ENCODE results near the gene PALB2. TPM values are rescaled to one million over a fixed set of nuclear protein-coding genes. Genes with fewer than 3 reads are reported as not detected.

Gene PALB2
- total RNA-seq, 1 experiment from 2014 or later, result 28.0 TPM

GRCh38 chr16:23595246-23595950 is 45.7 kb downstream of the PALB2 start:
- peak overlapping the region; percentile 58 for H3K27ac Mint-ChIP-seq (ENCODE audit: unreplicated experiment)
- H3K4me1 Mint-ChIP-seq (ENCODE audit: low read depth, unreplicated experiment), result peaks cover 9% of the 10 kb centered on the region
- no peak for TF ChIP-seq CTCF (IDR thresholded peaks at IDR 0.05; ENCODE audit: unreplicated experiment)
- H3K27me3 Mint-ChIP-seq (ENCODE audit: unreplicated experiment), result no peaks in the 10 kb centered on the region
- peak; percentile 3 for DNase-seq
- CTCF ChIA-PET, result interaction anchor here (0.6 to 0.7 kb wide), 2 partner anchors 14 to 124 kb away, joined by 3 to 9 read pairs; no protein-coding TSS in a partner anchor
- TSS peak; percentile 42 for BruUV-seq (replicated peaks)
- H3K4me3 Mint-ChIP-seq (ENCODE audit: low read depth, unreplicated experiment), result peak overlapping the region; percentile 81
- H3K9me3 Mint-ChIP-seq (ENCODE audit: low read depth, unreplicated experiment), result no peaks in the 10 kb centered on the region
- intact Hi-C loops (cut with micrococcal nuclease; ENCODE audit: unreplicated experiment), result no loop called here
- peaks cover 53% of the 10 kb centered on the region for H3K36me3 Mint-ChIP-seq (ENCODE audit: insufficient read depth, unreplicated experiment)

- TF ChIP-seq CTCF (IDR thresholded peaks at IDR 0.05; ENCODE audit: unreplicated experiment), result no peak
- H3K36me3 Mint-ChIP-seq (ENCODE audit: insufficient read depth, unreplicated experiment), result peaks cover 61% of the 10 kb centered on the region
- no peaks in the 10 kb centered on the region for H3K27me3 Mint-ChIP-seq (ENCODE audit: unreplicated experiment)
- BruUV-seq (replicated peaks), result no TSS peak
- H3K27ac Mint-ChIP-seq (ENCODE audit: unreplicated experiment), result no peak overlapping the region
- CTCF ChIA-PET, result no interaction called here
- no peaks in the 10 kb centered on the region for H3K9me3 Mint-ChIP-seq (ENCODE audit: low read depth, unreplicated experiment)
- intact Hi-C loops (cut with micrococcal nuclease; ENCODE audit: unreplicated experiment), result no loop called here
- no peak for DNase-seq
- H3K4me3 Mint-ChIP-seq (ENCODE audit: low read depth, unreplicated experiment), result no peak overlapping the region
- H3K4me1 Mint-ChIP-seq (ENCODE audit: low read depth, unreplicated experiment), result peaks cover 9% of the 10 kb centered on the region
Observed at GRCh38 chr16:23594186-23594585, 46.9 kb downstream of the PALB2 start.

GRCh38 chr16:23590181-23590580 is 50.9 kb downstream of the PALB2 start:
- DNase-seq, result no peak
- Mint-ChIP-seq H3K9me3 (ENCODE audit: low read depth, unreplicated experiment) (no peaks in the 10 kb centered on the region), H3K36me3 (ENCODE audit: insufficient read depth, unreplicated experiment) (peaks cover 68% of the 10 kb centered on the region), H3K27me3 (ENCODE audit: unreplicated experiment) (no peaks in the 10 kb centered on the region), H3K4me1 (ENCODE audit: low read depth, unreplicated experiment) (peaks cover 9% of the 10 kb centered on the region), H3K4me3 (ENCODE audit: low read depth, unreplicated experiment) (no peak overlapping the region), H3K27ac (ENCODE audit: unreplicated experiment) (no peak overlapping the region)
- CTCF ChIA-PET, result no interaction called here
- intact Hi-C loops (cut with micrococcal nuclease; ENCODE audit: unreplicated experiment), result no loop called here
- TF ChIP-seq CTCF (IDR thresholded peaks at IDR 0.05; ENCODE audit: unreplicated experiment), result no peak
- no TSS peak for BruUV-seq (replicated peaks)

- Mint-ChIP-seq H3K9me3 (ENCODE audit: low read depth, unreplicated experiment) (no peaks in the 10 kb centered on the region), H3K27ac (ENCODE audit: unreplicated experiment) (no peak overlapping the region), H3K4me1 (ENCODE audit: low read depth, unreplicated experiment) (peaks cover 9% of the 10 kb centered on the region), H3K36me3 (ENCODE audit: insufficient read depth, unreplicated experiment) (peaks cover 67% of the 10 kb centered on the region), H3K4me3 (ENCODE audit: low read depth, unreplicated experiment) (no peak overlapping the region), H3K27me3 (ENCODE audit: unreplicated experiment) (no peaks in the 10 kb centered on the region)
- CTCF ChIA-PET, result no interaction called here
- intact Hi-C loops (cut with micrococcal nuclease; ENCODE audit: unreplicated experiment), result no loop called here
- no TSS peak for BruUV-seq (replicated peaks)
- no peak for TF ChIP-seq CTCF (IDR thresholded peaks at IDR 0.05; ENCODE audit: unreplicated experiment)
- no peak for DNase-seq
Observed at GRCh38 chr16:23587726-23588125, 53.4 kb downstream of the PALB2 start.

Data from Calu3 (cell line).